Kidney epithelial cell (primary cell): ENCODE results near the gene SLIT2. TPM values are rescaled to one million over a fixed set of nuclear protein-coding genes. Genes with fewer than 3 reads are reported as not detected.

Experiments
- DNase-seq: peaks from one replicate; pipeline ENCODE4 v3.0.0-alpha.2; 2010; ENCODE audit warnings: low read depth
- H3K27me3 ChIP-seq: 2 replicates; pipeline ENCODE4 v1.6.0; 2011; ENCODE audit warnings: low read length; ENCODE audit not compliant: control insufficient read depth, insufficient read depth
- H3K36me3 ChIP-seq: 2 replicates; pipeline ENCODE4 v1.5.1; 2011; ENCODE audit warnings: low read length; ENCODE audit not compliant: control insufficient read depth, insufficient read depth
- H3K4me3 ChIP-seq: 2 replicates; pipeline ENCODE4 v1.5.1; 2011; ENCODE audit warnings: low read depth, mild to moderate bottlenecking, control low read depth, low read length
- CTCF ChIP-seq: IDR thresholded peaks from 2 replicates; pipeline ENCODE4 v1.5.1; 2011; ENCODE audit warnings: mild to moderate bottlenecking, moderate library complexity, low read length, control low read depth, inconsistent platforms; ENCODE audit not compliant: insufficient read depth, poor library complexity, severe bottlenecking
- total RNA-seq: library from RNA; depleted of rRNA; stranded (reverse); fragments of >200 nt; gene quantifications from 2 replicates; pipeline ENCODE4 v1.2.3, GENCODE V29; 2015

The SLIT2 gene
- 4.0 and 6.0 TPM in 2 replicates for total RNA-seq

- no peaks in the 10 kb centered on the region for H3K36me3 ChIP-seq
- TF ChIP-seq CTCF = peak; percentile 17
- peaks cover 14% of the 10 kb centered on the region for H3K27me3 ChIP-seq
- peak within 1 kb of the TSS; percentile 57 for H3K4me3 ChIP-seq
- DNase-seq = no peak
Observed at GRCh38 chr4:20251796-20252655, at the start of gene SLIT2. Gene SLIT2, plus strand, starts transcription at chr4:20251905. Its CDS starts 1,911 bp downstream, at chr4:20253816.

DNA sequence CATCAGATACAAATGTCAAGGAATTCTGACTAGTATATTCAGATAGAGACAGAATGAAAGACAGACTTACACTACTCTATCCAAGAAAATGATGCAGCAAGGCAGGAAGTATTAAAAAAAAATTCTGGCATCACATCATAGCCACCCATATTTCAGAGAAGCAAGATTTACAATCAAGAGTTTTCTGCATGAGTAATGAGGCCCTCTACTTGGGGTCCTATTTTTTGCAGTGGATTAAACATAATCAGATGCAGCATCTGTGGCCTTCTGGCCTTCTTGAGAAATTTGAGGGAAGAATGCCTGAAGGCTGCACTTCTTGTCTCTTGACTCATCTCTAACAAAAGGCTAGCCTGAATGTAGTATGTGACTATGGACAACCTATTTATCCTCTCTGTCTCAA is 48.2 kb upstream of the SLIT2 start:
- H3K4me3 ChIP-seq = no peak overlapping the region
- no peaks in the 10 kb centered on the region for H3K36me3 ChIP-seq
- TF ChIP-seq CTCF = no peak
- H3K27me3 ChIP-seq = no peaks in the 10 kb centered on the region
- no peak for DNase-seq

- no peak for TF ChIP-seq CTCF
- Histone ChIP-seq H3K4me3 (no peak overlapping the region), H3K27me3 (no peaks in the 10 kb centered on the region), H3K36me3 (no peaks in the 10 kb centered on the region)
- DNase-seq = no peak
Observed at GRCh38 chr4:20217521-20217920, 34.2 kb upstream of the SLIT2 start.

GRCh38 chr4:20217951-20218350 is 33.8 kb upstream of the SLIT2 start:
- no peaks in the 10 kb centered on the region for H3K27me3 ChIP-seq
- H3K4me3 ChIP-seq = no peak overlapping the region
- no peaks in the 10 kb centered on the region for H3K36me3 ChIP-seq
- no peak for DNase-seq
- TF ChIP-seq CTCF = no peak

DNA sequence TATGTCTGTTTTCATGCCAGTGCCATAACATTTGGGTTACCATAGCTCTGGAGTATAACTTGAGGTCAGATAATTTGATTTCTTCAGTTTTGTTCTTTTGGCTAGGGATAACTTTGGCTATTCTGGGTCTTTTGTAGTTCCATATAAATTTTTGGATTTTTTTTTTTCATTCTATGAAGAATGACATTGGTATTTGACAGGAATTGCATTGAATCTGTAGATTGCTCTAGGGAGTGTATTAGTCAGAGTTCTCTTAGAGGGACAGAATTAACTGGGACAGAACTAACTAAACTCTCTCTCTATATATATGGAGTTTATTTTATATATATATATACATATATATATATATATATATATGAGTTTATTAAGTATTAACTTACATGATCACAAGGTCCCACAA is 32.2 kb upstream of the SLIT2 start:
- no peaks in the 10 kb centered on the region for H3K27me3 ChIP-seq
- H3K36me3 ChIP-seq = no peaks in the 10 kb centered on the region
- no peak for TF ChIP-seq CTCF
- no peak for DNase-seq
- H3K4me3 ChIP-seq = no peak overlapping the region

DNA sequence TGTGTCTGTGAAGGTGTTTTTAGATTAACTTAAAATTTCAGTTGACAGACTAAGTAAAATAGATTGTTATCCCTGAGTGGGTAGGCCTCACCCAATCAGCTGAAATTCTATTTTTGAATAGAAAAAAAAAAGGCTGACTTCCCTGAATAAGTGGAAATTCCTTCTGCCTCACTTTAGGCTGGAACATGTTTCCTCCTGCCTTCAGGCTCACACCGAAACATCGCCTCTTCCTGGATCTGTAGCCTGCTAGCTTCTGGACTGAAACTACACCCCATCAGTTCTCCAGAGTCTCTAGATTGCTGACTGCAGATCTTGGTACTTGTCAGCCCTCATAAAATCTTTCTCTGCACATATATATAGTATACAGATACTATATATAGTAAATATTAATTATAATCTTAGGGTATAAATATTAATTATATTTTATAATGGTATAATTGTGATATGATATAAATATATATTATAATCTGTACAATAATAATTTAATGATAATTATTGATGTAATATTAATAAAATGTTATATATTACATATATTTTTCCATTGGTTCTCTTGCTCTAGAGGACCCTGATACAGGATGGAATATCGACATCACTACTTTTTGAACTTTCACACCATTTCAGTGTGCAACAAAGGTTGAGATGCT is 13.7 kb upstream of the SLIT2 start:
- Histone ChIP-seq H3K36me3 (no peaks in the 10 kb centered on the region), H3K27me3 (no peaks in the 10 kb centered on the region), H3K4me3 (no peak overlapping the region)
- TF ChIP-seq CTCF = no peak
- no peak for DNase-seq
